IPS-20b (cell line): ENCODE data around the gene EFHB.
A peak's percentile ranks its signal among the peaks of the same experiment; 100 is the strongest.

Experiments
- H3K27ac ChIP-seq: one replicate; pipeline ENCODE4 v1.5.1; 2013; ENCODE audit warnings: low read length
- H3K27me3 ChIP-seq: 2 replicates; pipeline ENCODE4 v1.6.1; 2013; ENCODE audit warnings: mild to moderate bottlenecking, low read length, inconsistent platforms; ENCODE audit not compliant: insufficient read depth
- H3K36me3 ChIP-seq: 2 replicates; pipeline ENCODE4 v1.6.1; 2013; ENCODE audit warnings: low read depth, mild to moderate bottlenecking, inconsistent platforms, low read length, moderate library complexity; ENCODE audit not compliant: insufficient read depth
- H3K4me1 ChIP-seq: 2 replicates; pipeline ENCODE4 v1.6.1; 2013; ENCODE audit warnings: mild to moderate bottlenecking, control low read depth, inconsistent platforms, low read length, moderate library complexity; ENCODE audit not compliant: insufficient read depth
- H3K4me3 ChIP-seq: 2 replicates; pipeline ENCODE4 v1.5.1; 2013; ENCODE audit warnings: mild to moderate bottlenecking, low read length, inconsistent platforms
- H3K9ac ChIP-seq: 2 replicates; pipeline ENCODE4 v1.6.1; 2013; ENCODE audit warnings: low read depth, mild to moderate bottlenecking, inconsistent platforms, low read length, moderate library complexity
- H3K9me3 ChIP-seq: 2 replicates; pipeline ENCODE4 v1.6.1; 2013; ENCODE audit warnings: mild to moderate bottlenecking, low read depth, low read length, inconsistent platforms; ENCODE audit not compliant: insufficient read depth

The EFHB gene

DNA sequence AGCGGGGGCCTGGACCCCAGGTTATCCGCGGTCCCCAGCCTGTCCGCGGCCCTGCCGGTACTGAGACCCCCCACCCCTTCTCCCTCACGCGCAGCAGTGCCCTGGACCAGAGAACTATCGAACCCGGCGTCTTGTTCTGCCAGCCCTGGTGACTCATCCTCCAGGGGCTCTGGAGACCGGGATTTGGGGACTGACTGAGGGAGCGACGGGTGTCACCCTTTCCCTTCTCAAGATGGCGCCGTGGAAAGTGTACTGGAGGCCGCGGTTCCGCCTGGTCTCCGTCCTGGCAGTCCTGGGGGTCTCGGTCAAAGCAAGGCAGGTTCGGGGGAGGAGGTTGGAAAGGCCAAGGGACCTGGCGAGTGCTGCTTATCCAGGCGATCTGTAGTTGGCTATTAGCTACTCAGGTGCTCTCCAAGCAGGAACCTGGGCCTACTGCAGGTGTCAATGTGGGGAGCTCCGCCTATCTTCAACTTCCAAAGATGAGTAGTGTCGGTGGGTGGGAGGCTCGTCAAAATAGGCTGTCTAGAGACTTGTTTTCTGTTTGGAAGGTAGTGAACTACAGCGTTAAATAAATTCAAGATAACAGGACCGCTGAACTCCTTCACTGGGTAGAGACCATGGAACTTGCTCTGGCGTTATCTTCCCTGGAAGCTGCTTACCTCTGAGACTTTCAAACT is 13.7 kb upstream of the EFHB start:
- peaks cover 12% of the 10 kb centered on the region; the same call in 1 of the 2 replicates for H3K4me1 ChIP-seq
- peak overlapping the region; percentile 96 for H3K27ac ChIP-seq
- H3K9ac ChIP-seq: peak overlapping the region; percentile 90
- H3K36me3 ChIP-seq: peaks cover 22% of the 10 kb centered on the region
- H3K9me3 ChIP-seq: no peaks in the 10 kb centered on the region
- H3K4me3 ChIP-seq: peak overlapping the region; percentile 99
- H3K27me3 ChIP-seq: no peaks in the 10 kb centered on the region

DNA sequence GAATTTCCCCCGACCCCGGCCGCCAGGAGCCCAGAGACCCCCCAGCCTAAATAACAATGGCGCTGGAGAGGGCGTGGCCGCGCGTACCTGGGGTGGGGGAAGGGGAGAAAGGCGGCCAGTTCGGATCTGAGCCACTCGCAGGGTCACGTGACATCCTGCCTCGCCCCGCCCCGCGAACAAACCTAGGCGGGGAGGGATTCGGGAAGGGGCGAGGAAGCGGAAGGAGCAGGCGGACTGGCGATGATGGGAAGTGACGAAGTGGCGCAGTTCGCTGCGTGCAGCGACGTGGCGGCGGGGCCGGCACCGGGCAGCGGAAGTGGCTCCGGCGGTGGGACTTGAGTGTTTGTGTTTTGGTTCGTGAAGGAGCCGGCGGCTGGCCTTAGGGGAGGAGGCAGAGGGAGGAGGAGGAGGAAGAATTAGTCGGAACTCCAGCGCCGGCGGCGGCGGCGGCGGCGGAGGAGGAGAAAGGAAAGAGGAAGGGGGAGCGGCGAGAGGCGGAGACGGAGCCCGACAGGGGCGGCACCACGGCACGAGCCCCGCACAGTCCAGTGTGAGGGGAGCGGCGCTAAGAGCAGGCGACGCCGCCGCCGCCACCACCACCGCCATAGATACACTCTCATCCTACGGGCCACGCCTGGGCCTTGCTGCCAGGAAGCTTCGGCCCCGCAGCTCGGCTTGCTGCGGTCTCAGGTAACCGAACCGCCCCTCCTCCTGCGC is 13.0 kb upstream of the EFHB start, which contains the start of gene RAB5A:
Gene RAB5A, plus strand, starts transcription at position 266 of the 717 bp plus-strand sequence. CDS start 3,802 bp downstream, outside the sequence.
- Histone ChIP-seq H3K4me1 (peaks cover 12% of the 10 kb centered on the region; the same call in 1 of the 2 replicates), H3K4me3 (peak within 1 kb of the TSS; percentile 99), H3K36me3 (peaks cover 15% of the 10 kb centered on the region)

DNA sequence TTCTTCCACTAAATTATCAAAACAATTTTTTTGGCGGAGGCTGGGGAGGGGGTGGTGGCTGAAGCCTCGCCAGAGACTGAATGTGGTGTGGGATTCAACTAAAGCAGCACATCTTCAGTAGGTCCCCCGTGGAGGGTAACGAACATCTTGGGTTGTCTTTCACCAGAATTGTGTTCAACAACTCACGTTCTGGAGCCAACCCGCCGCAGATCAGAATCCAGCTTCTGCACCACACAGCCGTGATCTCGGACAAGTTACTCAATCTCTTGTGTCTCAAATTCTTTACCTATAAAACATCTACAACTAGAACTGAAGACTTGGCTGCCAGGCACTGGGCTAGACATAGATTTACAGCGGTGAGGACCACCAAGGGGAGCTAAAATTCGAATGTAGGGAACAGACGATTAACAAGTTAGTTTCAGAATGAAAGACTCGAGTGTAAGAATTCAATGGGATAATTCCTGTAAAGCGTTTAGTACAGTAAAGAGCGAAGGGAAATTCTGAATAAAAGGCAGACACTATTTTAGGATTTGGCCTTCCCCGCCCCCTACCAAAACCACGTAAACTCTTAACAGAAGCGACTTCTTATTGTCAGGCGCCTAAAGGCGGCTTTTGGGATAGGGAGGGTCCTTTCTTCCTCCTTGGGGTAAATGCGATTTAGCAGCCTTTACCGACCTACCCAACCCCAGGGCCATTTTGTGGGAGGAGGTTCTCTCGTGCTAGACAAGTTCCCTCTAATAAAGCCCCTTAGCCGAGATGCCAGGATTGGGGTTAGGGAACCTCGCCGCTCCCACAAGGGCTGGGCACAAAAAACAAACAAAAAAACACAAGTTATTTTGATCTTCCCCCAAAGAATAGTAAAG is 12.2 kb upstream of the EFHB start:
- peak overlapping the region; percentile 99 for H3K4me3 ChIP-seq
- H3K9me3 ChIP-seq: no peaks in the 10 kb centered on the region
- no peaks in the 10 kb centered on the region for H3K27me3 ChIP-seq
- H3K36me3 ChIP-seq: peaks cover 7% of the 10 kb centered on the region
- peak overlapping the region; percentile 95 for H3K27ac ChIP-seq
- peak overlapping the region; percentile 87 for H3K9ac ChIP-seq
- H3K4me1 ChIP-seq: peaks cover 12% of the 10 kb centered on the region; the same call in 1 of the 2 replicates

More for the DNA sequence above, 13.0 kb upstream of the EFHB start, which contains the start of gene RAB5A:
- Histone ChIP-seq H3K27me3 (no peaks in the 10 kb centered on the region), H3K9ac (peak within 1 kb of the TSS; percentile 90), H3K9me3 (no peaks in the 10 kb centered on the region), H3K27ac (peak within 1 kb of the TSS; percentile 96)

DNA sequence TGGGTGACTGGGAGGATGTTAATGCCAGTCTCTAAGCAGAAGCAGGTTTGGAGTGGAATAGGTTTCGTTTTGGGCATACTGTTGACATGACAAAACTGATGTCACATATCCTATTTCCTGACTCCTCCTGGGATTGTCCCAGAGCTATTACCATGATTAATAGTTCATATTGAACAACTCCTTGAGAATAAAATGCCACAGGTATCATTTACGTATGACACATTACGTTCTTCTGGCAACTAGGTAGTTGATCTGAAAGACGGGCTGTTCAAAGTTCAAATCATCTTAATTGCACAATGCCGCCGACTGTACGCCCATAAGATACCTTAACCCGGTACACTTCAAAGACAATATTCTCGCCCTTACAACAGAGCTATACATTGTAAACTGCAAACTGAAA is 11.5 kb upstream of the EFHB start:
- Histone ChIP-seq H3K27me3 (no peaks in the 10 kb centered on the region), H3K27ac (no peak overlapping the region), H3K4me1 (peaks cover 12% of the 10 kb centered on the region; the same call in 1 of the 2 replicates), H3K4me3 (no peak overlapping the region), H3K9me3 (no peaks in the 10 kb centered on the region), H3K36me3 (peaks cover under 1% of the 10 kb centered on the region; the same call in 1 of the 2 replicates), H3K9ac (no peak overlapping the region)

DNA sequence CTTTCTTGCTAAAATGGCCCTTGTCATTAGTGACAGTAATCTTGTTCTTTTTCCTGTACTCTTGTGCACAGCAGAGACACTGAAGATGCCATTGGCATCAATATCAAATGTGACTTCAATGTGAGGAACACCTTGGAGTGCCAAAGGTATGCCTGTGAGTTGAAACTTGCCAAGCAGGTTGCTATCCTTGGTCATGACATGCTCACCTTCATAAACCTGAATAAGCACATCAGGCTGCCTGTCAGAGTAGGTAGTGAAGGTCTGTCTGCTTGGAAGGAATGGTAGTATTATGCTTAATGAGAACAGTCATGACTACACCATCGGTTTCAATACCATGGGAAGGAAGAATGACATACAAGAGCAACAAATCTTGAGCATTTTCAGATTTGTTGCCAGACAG is 6.6 kb upstream of the EFHB start:
- no peaks in the 10 kb centered on the region for H3K9me3 ChIP-seq
- H3K9ac ChIP-seq: no peak overlapping the region
- no peak overlapping the region for H3K27ac ChIP-seq
- no peaks in the 10 kb centered on the region for H3K36me3 ChIP-seq
- no peaks in the 10 kb centered on the region for H3K27me3 ChIP-seq
- H3K4me3 ChIP-seq: no peak overlapping the region
- H3K4me1 ChIP-seq: no peaks in the 10 kb centered on the region

DNA sequence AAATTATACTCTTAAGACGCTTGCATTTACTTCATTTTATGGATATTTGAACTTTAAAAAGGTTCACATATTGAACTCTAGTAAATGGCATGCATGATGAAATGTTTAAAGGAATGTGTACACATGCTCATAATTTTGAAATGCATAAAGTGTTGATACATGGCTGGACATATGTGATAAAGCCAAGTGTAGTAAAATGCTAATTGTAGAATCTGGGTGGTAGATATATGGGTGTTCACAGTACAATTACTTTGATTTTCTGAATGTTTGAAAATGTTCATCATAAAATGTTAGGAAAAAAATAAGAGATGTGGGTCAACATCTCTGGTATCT is 4.2 kb upstream of the EFHB start:
- Histone ChIP-seq H3K27me3 (no peaks in the 10 kb centered on the region), H3K4me3 (no peak overlapping the region), H3K9ac (no peak overlapping the region), H3K27ac (no peak overlapping the region), H3K9me3 (no peaks in the 10 kb centered on the region), H3K36me3 (no peaks in the 10 kb centered on the region), H3K4me1 (no peaks in the 10 kb centered on the region)

DNA sequence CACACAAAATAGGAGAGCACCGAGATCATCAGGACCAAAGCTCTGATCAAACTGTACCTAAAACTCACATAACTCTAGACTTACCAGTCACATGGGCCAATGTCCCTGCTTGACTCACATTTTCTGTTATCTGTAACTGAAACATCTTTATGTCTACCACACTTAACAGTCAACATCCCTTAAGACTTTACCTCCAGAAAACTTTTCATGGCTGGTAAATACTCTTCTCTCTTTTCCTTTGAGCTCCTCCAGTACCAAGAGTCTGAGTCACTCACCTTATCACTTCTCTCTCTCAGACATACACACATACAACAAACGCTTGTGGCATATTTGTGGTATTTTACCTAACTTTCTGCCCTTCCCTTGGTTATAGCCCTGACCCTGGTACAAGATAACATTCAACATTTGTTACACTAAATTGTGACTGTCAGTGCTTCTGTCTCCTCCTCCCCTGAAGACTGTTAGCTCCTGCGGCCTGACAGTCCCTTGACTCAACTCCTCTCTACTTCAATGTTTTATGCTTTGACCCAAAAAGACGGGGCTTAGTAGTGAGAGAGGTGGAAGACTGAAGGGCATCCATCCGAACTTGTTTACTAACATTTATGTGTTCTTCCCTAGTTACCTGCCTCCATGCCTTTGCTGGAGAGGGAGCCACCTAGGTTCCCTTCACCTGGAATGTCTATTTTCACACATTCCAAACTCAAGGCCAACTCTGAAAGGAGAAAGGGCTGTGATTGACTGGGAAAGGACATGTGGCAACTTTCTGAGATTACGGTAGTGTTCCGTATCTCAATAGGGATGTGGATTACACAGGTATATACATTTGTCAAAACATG is 3.7 kb upstream of the EFHB start:
- H3K4me3 ChIP-seq: no peak overlapping the region
- no peaks in the 10 kb centered on the region for H3K36me3 ChIP-seq
- H3K27ac ChIP-seq: no peak overlapping the region
- no peaks in the 10 kb centered on the region for H3K27me3 ChIP-seq
- H3K4me1 ChIP-seq: no peaks in the 10 kb centered on the region
- no peak overlapping the region for H3K9ac ChIP-seq
- H3K9me3 ChIP-seq: no peaks in the 10 kb centered on the region

DNA sequence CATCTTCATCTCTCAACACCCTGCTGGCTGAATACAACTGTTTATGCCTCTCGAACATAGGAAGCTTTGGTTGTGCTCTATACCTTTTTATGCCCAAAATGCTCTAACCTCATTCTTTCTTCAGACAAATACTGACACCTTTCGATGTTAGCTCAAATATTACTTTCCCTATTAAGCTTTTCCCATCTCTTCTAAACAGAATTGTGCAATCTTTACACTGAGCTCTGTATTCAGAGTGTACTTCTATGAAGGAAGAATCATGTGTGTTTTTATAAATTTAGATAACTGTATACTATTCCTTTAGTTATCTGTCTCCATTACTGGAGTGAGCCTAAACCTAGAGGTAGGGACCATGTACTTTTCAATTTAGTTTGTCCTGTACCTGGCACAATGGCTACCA is 1.6 kb downstream of the EFHB start:
- H3K36me3 ChIP-seq: no peaks in the 10 kb centered on the region
- H3K27me3 ChIP-seq: no peaks in the 10 kb centered on the region
- no peaks in the 10 kb centered on the region for H3K4me1 ChIP-seq
- no peak overlapping the region for H3K4me3 ChIP-seq
- no peak overlapping the region for H3K27ac ChIP-seq
- H3K9ac ChIP-seq: no peak overlapping the region
- no peaks in the 10 kb centered on the region for H3K9me3 ChIP-seq

DNA sequence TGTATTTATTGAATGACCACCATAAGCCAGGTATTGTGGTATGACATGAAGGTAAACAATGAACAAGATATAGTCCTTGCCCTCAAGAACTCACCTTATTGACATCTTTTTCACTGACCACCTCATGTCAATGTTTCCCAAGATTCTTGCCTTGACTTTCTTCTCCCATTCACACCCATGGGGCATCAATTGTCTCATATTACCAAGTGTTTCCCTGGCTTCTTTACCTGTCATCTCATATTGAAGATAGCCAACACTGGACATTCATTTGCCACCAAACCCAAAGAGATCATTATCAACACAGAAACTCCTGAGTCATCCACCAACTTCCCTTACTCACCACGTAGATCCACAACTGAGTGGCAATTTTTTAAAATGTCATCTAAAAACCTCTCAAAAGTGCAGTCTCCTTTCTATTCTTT is 2.2 kb downstream of the EFHB start:
- Histone ChIP-seq H3K36me3 (no peaks in the 10 kb centered on the region), H3K27ac (no peak overlapping the region), H3K4me3 (no peak overlapping the region), H3K9ac (no peak overlapping the region), H3K27me3 (no peaks in the 10 kb centered on the region), H3K9me3 (no peaks in the 10 kb centered on the region), H3K4me1 (no peaks in the 10 kb centered on the region)

DNA sequence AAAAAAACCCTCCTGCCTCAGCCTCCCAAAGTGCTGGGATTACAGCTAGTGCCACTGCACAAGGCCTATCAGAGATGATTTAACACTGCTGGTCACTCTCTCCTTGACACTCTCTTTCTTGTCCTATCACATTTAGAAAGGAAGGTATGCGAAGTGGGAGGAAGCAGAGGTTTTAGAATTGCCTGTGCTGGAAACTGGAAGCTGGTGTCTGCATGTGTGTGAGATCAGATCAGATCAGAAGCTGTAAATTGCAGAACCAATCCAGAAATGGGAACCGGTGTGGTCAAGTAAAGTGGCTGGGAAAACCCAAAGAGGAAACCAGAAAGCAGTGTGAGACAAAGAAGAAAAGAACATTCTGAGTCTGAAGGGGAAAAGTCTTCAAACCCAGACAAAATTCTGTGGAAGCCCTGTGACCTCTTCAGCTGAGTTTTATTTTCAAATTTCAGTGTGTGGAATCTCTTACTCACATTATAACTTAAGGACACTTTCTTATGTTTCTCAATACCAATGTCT is 2.8 kb downstream of the EFHB start:
- no peaks in the 10 kb centered on the region for H3K27me3 ChIP-seq
- no peak overlapping the region for H3K9ac ChIP-seq
- no peak overlapping the region for H3K27ac ChIP-seq
- H3K4me3 ChIP-seq: no peak overlapping the region
- H3K4me1 ChIP-seq: no peaks in the 10 kb centered on the region
- H3K36me3 ChIP-seq: no peaks in the 10 kb centered on the region
- H3K9me3 ChIP-seq: no peaks in the 10 kb centered on the region
